HCT116 (cell line): ENCODE results near the gene LUC7L. TPM values are rescaled to one million over a fixed set of nuclear protein-coding genes. Genes with fewer than 3 reads are reported as not detected.

ENCODE experiments used
- ATAC-seq: fragments of 200-7000 bp; cut with Tn5 transposase; 2 replicates; pipeline ENCODE4 v1.9.1; 2020; ENCODE audit warnings: mild to moderate bottlenecking, moderate library complexity
- BruUV-seq: library from RNA; stranded (reverse); fragments of 400-500 nt; replicated peaks from 2 replicates; lab custom pipeline; 2021; lab: Mats Ljungman, UMichigan
- CTCF ChIA-PET: fragments of 300-600 bp; sonication (Branson Sonifier 250); formaldehyde crosslinking; loops from one replicate; lab custom pipeline; 2021; ENCODE audit warnings: antibody characterized with exemption; lab: Charles Lee
- POLR2A ChIA-PET: fragments of 300-600, 350-600 bp; sonication (Branson Sonifier 250); formaldehyde crosslinking; loops from one replicate; lab custom pipeline; 2021; ENCODE audit warnings: antibody characterized with exemption; lab: Charles Lee
- RAD21 ChIA-PET, 2 experiments: fragments of 300-600 bp; sonication (Branson Sonifier 250); formaldehyde crosslinking; loops; one replicate each; lab custom pipeline; 2023; ENCODE audit warnings: low total read pairs in 2 of 2; ENCODE audit not compliant: uncharacterized antibody in 2 of 2, unreplicated experiment in 2 of 2, low non-redundant PET in 1 of 2; lab: Charles Lee
- DNase-seq: peaks from one replicate; pipeline ENCODE4 v3.0.0-alpha.2; 2010; ENCODE audit warnings: low read depth, low spot score
- H2AFZ ChIP-seq: fragments of 200-600 bp; shearing (Covaris generic), sonication (generic); 2 replicates; pipeline ENCODE4 v1.6.1; 2017; ENCODE audit warnings: low read depth, mixed run types, mixed read lengths, antibody characterized with exemption, low read length; ENCODE audit not compliant: poor library complexity, severe bottlenecking
- H3K27ac ChIP-seq: 2 replicates; pipeline ENCODE4 v1.5.1; 2012; ENCODE audit warnings: low read depth, low read length
- H3K27me3 ChIP-seq: fragments of 200-600 bp; sonication (generic); 2 replicates; pipeline ENCODE4 v1.6.1; 2016; ENCODE audit warnings: mixed run types, low read length, mixed read lengths; ENCODE audit not compliant: insufficient read depth
- H3K36me3 ChIP-seq, 2 experiments: fragments of 200-500 bp in 1 of 2; fragments of 200-600 bp in 1 of 2; sonication (Bioruptor generic) in 1 of 2; sonication (generic) in 1 of 2; 2 replicates each; pipeline versions ENCODE4 v1.5.1 to v1.6.1; 2014 to 2016; ENCODE audit warnings: low read length in 2 of 2, inconsistent platforms in 1 of 2, mixed read lengths in 1 of 2, mixed run types in 1 of 2; ENCODE audit not compliant: insufficient read depth in 2 of 2, control insufficient read depth in 1 of 2
- H3K4me1 ChIP-seq, 2 experiments: fragments of 200-600 bp in 1 of 2; sonication (generic) in 1 of 2; 2 replicates each; pipeline versions ENCODE4 v1.5.1 to v1.6.1; 2012 to 2017; ENCODE audit warnings: low read length in 2 of 2, inconsistent platforms in 1 of 2, mild to moderate bottlenecking in 1 of 2, mixed read lengths in 1 of 2, mixed run types in 1 of 2, moderate library complexity in 1 of 2; ENCODE audit not compliant: insufficient read depth in 2 of 2, control insufficient read depth in 1 of 2
- H3K4me2 ChIP-seq: fragments of 200-600 bp; sonication (generic); 2 replicates; pipeline ENCODE4 v1.6.1; 2017; ENCODE audit warnings: mixed run types, low read length, mixed read lengths
- H3K4me3 ChIP-seq, 2 experiments: fragments of 200-600 bp in 1 of 2; sonication (generic) in 1 of 2; replicated peaks in 1 of 2; 2 replicates each; pipeline ENCODE4 v1.5.1; 2011 to 2016; ENCODE audit warnings: low read length in 2 of 2, control low read depth in 1 of 2, low read depth in 1 of 2, mild to moderate bottlenecking in 1 of 2, mixed read lengths in 1 of 2, mixed run types in 1 of 2
- H3K79me2 ChIP-seq: fragments of 200-600 bp; sonication (generic); 2 replicates; pipeline ENCODE4 v1.6.1; 2017; ENCODE audit warnings: mild to moderate bottlenecking, mixed run types, low read length, moderate library complexity, mixed read lengths; ENCODE audit not compliant: insufficient read depth
- H3K9ac ChIP-seq: fragments of 200-600 bp; sonication (generic); 2 replicates; pipeline ENCODE4 v1.6.1; 2016; ENCODE audit warnings: low read length, mixed read lengths
- H3K9me2 ChIP-seq: fragments of 200-600 bp; sonication (generic), shearing (Covaris generic); 2 replicates; pipeline ENCODE4 v1.6.1; 2017; ENCODE audit warnings: mixed run types, mild to moderate bottlenecking, moderate library complexity; ENCODE audit not compliant: insufficient read depth
- H3K9me3 ChIP-seq, 2 experiments: fragments of 200-500 bp in 1 of 2; fragments of 200-600 bp in 1 of 2; sonication (Bioruptor generic) in 1 of 2; sonication (generic) in 1 of 2; 2 replicates each; pipeline ENCODE4 v1.6.1; 2014 to 2017; ENCODE audit warnings: low read length in 2 of 2, mixed read lengths in 2 of 2, inconsistent platforms in 1 of 2, low read depth in 1 of 2, mild to moderate bottlenecking in 1 of 2, mixed run types in 1 of 2, moderate library complexity in 1 of 2; ENCODE audit not compliant: control insufficient read depth in 1 of 2, insufficient read depth in 1 of 2
- H4K20me1 ChIP-seq: fragments of 200-600 bp; sonication (generic), shearing (Covaris generic); 2 replicates; pipeline ENCODE4 v1.6.1; 2017; ENCODE audit warnings: mixed run types, mild to moderate bottlenecking, moderate library complexity; ENCODE audit not compliant: insufficient read depth
- CBX3 ChIP-seq: IDR thresholded peaks from 2 replicates; pipeline ENCODE4 v1.6.1; 2012; ENCODE audit warnings: low read depth
- CEBPB ChIP-seq: IDR thresholded peaks from 2 replicates; pipeline ENCODE4 v1.6.1; 2012; ENCODE audit warnings: low read depth
- CTCF ChIP-seq, 3 experiments: fragments of 200-600 bp in 1 of 3; sonication (generic) in 1 of 3; IDR thresholded peaks in 2 of 3; conservative IDR thresholded peaks in 1 of 3; 2 replicates each; pipeline ENCODE4 v1.5.1; 2012 to 2017; ENCODE audit warnings: low read depth in 2 of 3, low read length in 2 of 3, antibody characterized with exemption in 1 of 3, borderline replicate concordance in 1 of 3, control low read depth in 1 of 3, mild to moderate bottlenecking in 1 of 3, mixed read lengths in 1 of 3, mixed run types in 1 of 3, moderate library complexity in 1 of 3; ENCODE audit not compliant: insufficient read depth in 1 of 3
- EGR1 ChIP-seq: IDR thresholded peaks from 2 replicates; pipeline ENCODE4 v1.6.1; 2012; ENCODE audit warnings: low read depth
- EZH2 ChIP-seq: fragments of 200-600 bp; sonication (generic); IDR thresholded peaks from 2 replicates; pipeline ENCODE4 v1.6.1; 2017; ENCODE audit warnings: antibody characterized with exemption, mixed run types
- FOSL1 ChIP-seq: IDR thresholded peaks from 2 replicates; pipeline ENCODE4 v1.6.1; 2012; ENCODE audit warnings: low read depth
- JUND ChIP-seq: IDR thresholded peaks from 2 replicates; pipeline ENCODE4 v1.6.1; 2012
- POLR2A ChIP-seq: IDR thresholded peaks from 2 replicates; pipeline ENCODE4 v1.7.0; 2011; ENCODE audit warnings: borderline replicate concordance; ENCODE audit not compliant: insufficient read depth, insufficient read length; ENCODE audit errors: extremely low read depth
- POLR2AphosphoS5 ChIP-seq: IDR thresholded peaks from 2 replicates; pipeline ENCODE4 v1.6.1; 2011; ENCODE audit warnings: mild to moderate bottlenecking, low read depth, low read length, moderate library complexity
- RAD21 ChIP-seq: IDR thresholded peaks from 2 replicates; pipeline ENCODE4 v1.6.1; 2012; ENCODE audit warnings: low read depth, mild to moderate bottlenecking
- SP1 ChIP-seq: IDR thresholded peaks from 2 replicates; pipeline ENCODE4 v1.6.1; 2012; ENCODE audit warnings: low read depth
- SRF ChIP-seq: IDR thresholded peaks from 2 replicates; pipeline ENCODE4 v1.6.1; 2012; ENCODE audit warnings: low read depth
- TCF7L2 ChIP-seq: IDR thresholded peaks from 2 replicates; pipeline ENCODE4 v1.7.0; 2011; ENCODE audit warnings: borderline replicate concordance, inconsistent platforms; ENCODE audit not compliant: insufficient read depth, insufficient read length; ENCODE audit errors: extremely low read depth
- YY1 ChIP-seq: IDR thresholded peaks from 2 replicates; pipeline ENCODE4 v1.6.1; 2011; ENCODE audit warnings: low read length, low read depth, moderate library complexity, mild to moderate bottlenecking; ENCODE audit not compliant: insufficient replicate concordance; ENCODE audit errors: extremely low read depth
- ZBTB33 ChIP-seq: IDR thresholded peaks from 2 replicates; pipeline ENCODE4 v1.6.1; 2011; ENCODE audit warnings: mild to moderate bottlenecking, low read length, moderate library complexity; ENCODE audit not compliant: insufficient replicate concordance; ENCODE audit errors: extremely low read depth
- ZFX ChIP-seq: fragments of 450-650 bp; IDR thresholded peaks from 2 replicates; pipeline ENCODE4 v1.6.1; 2017
- ZNF274 ChIP-seq: fragments of 200-500 bp; sonication (Bioruptor generic); IDR thresholded peaks from 2 replicates; pipeline ENCODE4 v1.6.1; 2014; ENCODE audit warnings: mild to moderate bottlenecking, low read depth, low read length, inconsistent platforms
- intact Hi-C: fragments of 100-400 bp; cut with micrococcal nuclease; formaldehyde crosslinking; loops from 2 replicates; pipeline ENCODE4 v1.10.0; 2022
- total RNA-seq: library from RNA; stranded (reverse); gene quantifications from one replicate; pipeline ENCODE4 v1.2.1, GENCODE V29; 2021; ENCODE audit not compliant: unreplicated experiment
- TF ChIP-seq, protein P1 (sequence below): IDR thresholded peaks from 2 replicates; pipeline ENCODE4 v1.6.1; 2012
- TF ChIP-seq, protein P2 (sequence below): IDR thresholded peaks from 2 replicates; pipeline ENCODE4 v1.6.1; 2012

Gene LUC7L
- total RNA-seq, 1 experiment from 2014 or later: 50.5 TPM

GRCh38 chr16:260326-260725, 31.1 kb upstream of the LUC7L start:
- TF ChIP-seq POLR2AphosphoS5 (no peak), CBX3 (no peak), FOSL1 (no peak), YY1 (no peak), ZNF274 (no peak), RAD21 (no peak), SP1 (no peak), JUND (no peak), CEBPB (no peak), EGR1 (no peak), ZBTB33 (no peak), CTCF (IDR thresholded peaks at IDR 0.05 in 2 of 3, conservative IDR thresholded peaks at IDR 0.05 in 1 of 3; ENCODE audit: borderline replicate concordance in 1 of 3, insufficient read depth in 1 of 3, low read depth in 2 of 3, low read length in 2 of 3) (no peak), EZH2 (no peak), SRF (no peak), TCF7L2 (no peak), ZFX (no peak), POLR2A (no peak)
- TF ChIP-seq, protein P1, sequence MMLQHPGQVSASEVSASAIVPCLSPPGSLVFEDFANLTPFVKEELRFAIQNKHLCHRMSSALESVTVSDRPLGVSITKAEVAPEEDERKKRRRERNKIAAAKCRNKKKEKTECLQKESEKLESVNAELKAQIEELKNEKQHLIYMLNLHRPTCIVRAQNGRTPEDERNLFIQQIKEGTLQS: no peak
- TF ChIP-seq, protein P2, sequence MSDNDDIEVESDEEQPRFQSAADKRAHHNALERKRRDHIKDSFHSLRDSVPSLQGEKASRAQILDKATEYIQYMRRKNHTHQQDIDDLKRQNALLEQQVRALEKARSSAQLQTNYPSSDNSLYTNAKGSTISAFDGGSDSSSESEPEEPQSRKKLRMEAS: no peak
- Histone ChIP-seq H3K4me3 (no peak overlapping the region), H3K79me2 (no peaks in the 10 kb centered on the region), H4K20me1 (no peaks in the 10 kb centered on the region), H3K4me2 (no peak overlapping the region), H3K27ac (no peak overlapping the region), H3K4me1 (no peaks in the 10 kb centered on the region), H3K9ac (no peak overlapping the region), H3K9me3 (no peaks in the 10 kb centered on the region), H3K27me3 (no peaks in the 10 kb centered on the region), H3K9me2 (no peaks in the 10 kb centered on the region), H3K36me3 (no peaks in the 10 kb centered on the region), H2AFZ (no peak overlapping the region)
- DNase-seq: no peak
- ATAC-seq: no peak
- CTCF ChIA-PET: no interaction called here
- intact Hi-C loops: no loop called here
- POLR2A ChIA-PET: no interaction called here
- RAD21 ChIA-PET: no interaction called here
- no TSS peak for BruUV-seq
